ENCODE measurements around the gene NIT1. TPM values are rescaled to one million over a fixed set of nuclear protein-coding genes. Genes with fewer than 3 reads are reported as not detected.
A peak's percentile ranks its signal among the peaks of the same experiment; 100 is the strongest.

NIT1 gene
- total RNA-seq, 4 donors from 2014 or later, result 36.4 to 50.4 (median 47.9) TPM

DNA sequence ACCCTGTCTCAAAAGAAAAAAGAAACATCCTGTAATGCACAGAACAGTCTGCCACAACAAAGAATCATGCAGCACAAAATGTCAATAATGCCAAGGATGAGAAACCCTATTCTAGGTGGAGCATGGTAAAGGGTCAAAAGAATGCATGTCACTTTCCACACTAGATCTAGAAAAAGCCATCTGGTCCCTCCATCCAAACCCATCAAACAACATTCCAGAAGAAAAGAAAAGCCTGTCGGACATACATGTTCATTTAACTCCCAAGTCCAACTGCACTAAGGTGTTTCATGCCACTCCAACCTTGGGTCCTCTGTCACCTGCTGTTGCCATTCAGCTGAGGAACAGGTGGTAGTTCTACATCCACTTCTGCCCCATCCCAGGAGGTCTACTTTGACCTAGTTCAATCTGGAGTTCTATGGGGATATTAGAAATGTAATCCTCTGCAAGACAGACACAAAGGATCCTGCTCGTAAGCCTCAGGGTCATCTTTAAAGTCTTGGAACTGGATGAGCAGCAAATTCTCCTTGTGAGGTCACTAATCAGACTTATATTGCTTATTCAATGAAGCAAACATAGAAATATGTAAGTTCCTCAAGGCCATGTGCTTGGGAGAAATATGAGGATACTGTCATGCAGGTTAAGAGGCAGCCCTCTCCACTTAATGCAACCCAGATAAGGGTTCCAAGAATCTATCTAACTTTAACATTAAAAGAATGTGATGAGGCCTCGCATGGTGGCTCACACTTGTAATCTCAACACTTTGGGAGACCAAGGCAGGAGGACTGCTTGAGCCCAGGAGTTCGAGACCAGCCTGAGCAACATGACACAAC is 10.9 kb downstream of the NIT1 start:
- Histone ChIP-seq H3K9me3 (no peaks in the 10 kb centered on the region), H3K27me3 (no peaks in the 10 kb centered on the region), H3K27ac (no peak overlapping the region), H3K36me3 (peaks cover 18 to 19% of the 10 kb centered on the region in 2 donors), H3K4me1 (peaks cover 15 to 22% of the 10 kb centered on the region in 2 donors), H3K4me3 (replicated peaks in 1 of 3) (no peak overlapping the region)
- no peak for TF ChIP-seq POLR2A (IDR thresholded peaks at IDR 0.05)
- TF ChIP-seq, protein P1, sequence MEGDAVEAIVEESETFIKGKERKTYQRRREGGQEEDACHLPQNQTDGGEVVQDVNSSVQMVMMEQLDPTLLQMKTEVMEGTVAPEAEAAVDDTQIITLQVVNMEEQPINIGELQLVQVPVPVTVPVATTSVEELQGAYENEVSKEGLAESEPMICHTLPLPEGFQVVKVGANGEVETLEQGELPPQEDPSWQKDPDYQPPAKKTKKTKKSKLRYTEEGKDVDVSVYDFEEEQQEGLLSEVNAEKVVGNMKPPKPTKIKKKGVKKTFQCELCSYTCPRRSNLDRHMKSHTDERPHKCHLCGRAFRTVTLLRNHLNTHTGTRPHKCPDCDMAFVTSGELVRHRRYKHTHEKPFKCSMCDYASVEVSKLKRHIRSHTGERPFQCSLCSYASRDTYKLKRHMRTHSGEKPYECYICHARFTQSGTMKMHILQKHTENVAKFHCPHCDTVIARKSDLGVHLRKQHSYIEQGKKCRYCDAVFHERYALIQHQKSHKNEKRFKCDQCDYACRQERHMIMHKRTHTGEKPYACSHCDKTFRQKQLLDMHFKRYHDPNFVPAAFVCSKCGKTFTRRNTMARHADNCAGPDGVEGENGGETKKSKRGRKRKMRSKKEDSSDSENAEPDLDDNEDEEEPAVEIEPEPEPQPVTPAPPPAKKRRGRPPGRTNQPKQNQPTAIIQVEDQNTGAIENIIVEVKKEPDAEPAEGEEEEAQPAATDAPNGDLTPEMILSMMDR (IDR thresholded peaks at IDR 0.05), result no peak
- WGBS, 2 donors, result 95 to 97% methylated on average over 4 of the region's 4 CpGs
- intact Hi-C loops (cut with DNase I), result no loop called here
- no peak for DNase-seq

DNA sequence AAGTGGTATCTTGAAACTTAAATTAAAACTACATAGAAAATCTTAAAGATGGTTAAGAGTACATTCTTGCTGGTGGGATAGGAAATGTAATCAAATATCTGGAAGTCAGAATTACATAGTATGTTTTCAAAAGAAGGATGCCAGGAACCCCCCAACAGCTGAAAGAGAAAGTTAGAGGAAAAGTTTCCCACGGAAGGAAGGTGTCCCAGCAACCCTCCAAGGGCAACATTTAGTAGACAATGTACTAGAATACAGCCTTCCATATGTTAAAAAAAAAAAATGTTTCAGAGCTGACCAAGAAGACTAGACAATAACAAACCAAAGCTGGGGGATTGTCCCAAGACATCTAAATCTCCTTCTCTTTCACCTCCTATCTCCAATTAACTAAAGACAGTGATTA is 12.4 kb downstream of the NIT1 start:
- no peaks in the 10 kb centered on the region for H3K27me3 ChIP-seq
- intact Hi-C loops (cut with DNase I), result no loop called here
- TF ChIP-seq POLR2A (IDR thresholded peaks at IDR 0.05), result no peak
- TF ChIP-seq, protein P1 (IDR thresholded peaks at IDR 0.05), result no peak
- DNase-seq, result no peak
- no peak overlapping the region for H3K4me3 ChIP-seq (replicated peaks in 1 of 3)
- WGBS, 2 donors, result 61 to 65% methylated on average over 1 of the region's 1 CpG
- peaks cover 10% of the 10 kb centered on the region in 2 donors for H3K36me3 ChIP-seq
- H3K9me3 ChIP-seq, result no peaks in the 10 kb centered on the region
- H3K4me1 ChIP-seq, result peaks cover 20 to 28% of the 10 kb centered on the region in 2 donors
- no peak overlapping the region for H3K27ac ChIP-seq

DNA sequence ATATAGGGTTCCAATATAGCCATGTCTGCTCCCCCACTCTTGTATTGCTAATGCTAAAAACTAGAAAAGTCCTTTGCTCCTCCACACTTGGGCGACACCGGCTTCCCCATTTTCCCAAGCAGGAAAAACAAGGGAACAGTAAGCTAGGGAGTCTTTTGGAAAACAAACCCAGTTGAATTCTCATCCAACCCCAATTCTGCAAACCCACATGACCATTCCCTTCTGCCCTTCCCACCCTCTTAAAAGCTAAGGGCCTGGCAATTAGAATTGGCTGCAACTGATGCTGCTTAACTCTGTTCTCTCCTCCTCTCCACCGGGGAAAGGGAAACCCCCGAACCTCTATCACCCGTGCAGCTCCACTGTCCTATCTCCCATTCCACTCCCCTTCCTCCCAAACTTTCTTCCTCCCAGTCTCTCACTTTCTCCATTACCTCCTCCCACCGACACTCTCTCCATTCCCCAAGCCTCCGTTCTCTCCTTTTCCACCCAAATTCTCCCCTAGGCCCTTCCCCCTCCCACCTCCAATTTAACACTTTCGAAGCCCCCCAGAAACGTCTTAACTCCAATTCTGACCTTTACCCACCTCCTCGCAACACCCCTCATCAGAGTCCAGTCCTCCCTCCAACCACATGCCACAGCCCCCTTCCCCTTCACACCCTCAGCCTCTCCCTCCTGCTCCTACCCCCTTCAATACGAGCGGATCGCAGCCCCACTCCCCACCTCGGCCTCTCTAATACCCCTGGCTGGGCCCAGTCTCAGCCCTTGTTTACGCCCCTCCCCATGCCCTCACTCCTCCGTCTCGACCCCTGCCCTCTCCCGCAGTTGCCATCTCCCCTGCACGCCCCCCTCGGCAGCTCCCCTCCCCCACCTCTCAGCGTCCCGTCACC is 13.9 kb downstream of the NIT1 start:
- intact Hi-C loops (cut with DNase I), result no loop called here
- 2 to 3% methylated on average over 22 of the region's 22 CpGs for WGBS, 2 donors
- TF ChIP-seq POLR2A (IDR thresholded peaks at IDR 0.05), result peak in 1 of 2 donors; percentile 12
- TF ChIP-seq, protein P1 (IDR thresholded peaks at IDR 0.05), result no peak
- Histone ChIP-seq H3K4me1 (peaks cover 20 to 28% of the 10 kb centered on the region in 2 donors), H3K36me3 (peaks cover 10% of the 10 kb centered on the region in 2 donors), H3K9me3 (no peaks in the 10 kb centered on the region), H3K27ac (peak overlapping the region; percentile 86 to 98 (median 89)), H3K4me3 (replicated peaks in 1 of 3) (peak overlapping the region; percentile 55 to 82 (median 72)), H3K27me3 (no peaks in the 10 kb centered on the region)
- peak; percentile 31 to 35 for DNase-seq

DNA sequence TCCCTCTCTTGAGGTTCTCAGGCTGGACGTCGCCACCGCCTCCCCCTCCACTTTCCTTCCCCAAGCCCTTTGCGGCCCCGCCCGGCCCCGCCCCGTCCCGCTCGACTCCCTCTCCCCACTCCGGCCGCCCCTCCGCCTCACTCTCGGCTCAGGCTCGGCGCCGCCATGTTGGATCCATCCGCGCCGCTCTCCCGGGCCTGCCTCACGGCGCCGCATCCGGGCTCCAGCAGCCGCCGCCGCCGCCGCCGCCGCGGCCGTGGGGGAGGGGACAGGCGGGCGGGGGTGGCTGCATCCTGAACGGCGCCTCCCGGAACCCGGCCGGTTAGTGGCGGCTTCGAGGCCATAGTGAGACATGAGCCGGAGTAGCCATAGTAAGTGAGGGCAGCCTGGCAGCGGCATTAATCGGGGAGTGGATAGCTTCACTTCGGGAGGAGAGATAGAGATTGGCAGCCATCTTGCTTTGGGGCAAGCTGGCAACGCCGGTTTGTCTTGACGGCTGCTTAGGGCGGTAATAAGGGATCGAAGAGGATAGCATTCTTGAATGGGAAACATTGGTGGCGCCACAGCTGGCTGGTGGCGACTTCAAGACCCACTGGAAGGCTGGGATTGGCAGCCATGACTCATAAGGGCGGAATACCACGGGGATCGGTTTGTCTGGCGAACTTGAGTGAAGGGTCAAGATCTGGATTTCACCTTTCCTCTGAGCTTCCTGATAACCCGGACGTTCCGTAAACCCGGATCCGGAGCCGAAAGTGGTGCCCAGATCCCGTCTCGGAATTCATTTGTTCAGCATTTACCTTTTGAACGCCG is 14.7 kb downstream of the NIT1 start, which contains the start of gene DEDD:
TSS of gene DEDD (minus strand) at position 258 of the 810 bp plus-strand sequence. CDS start 8,205 bp downstream, outside the sequence.
- H3K4me3 ChIP-seq (replicated peaks in 1 of 3), result peak within 1 kb of the TSS; percentile 55 to 82 (median 72)
- H3K9me3 ChIP-seq, result no peaks in the 10 kb centered on the region
- 0% methylated on average over 26 to 35 of the region's 68 CpGs for WGBS, 2 donors
- H3K36me3 ChIP-seq, result peaks cover 6 to 9% of the 10 kb centered on the region in 2 donors
- intact Hi-C loops (cut with DNase I), result no loop called here
- peaks cover 20 to 28% of the 10 kb centered on the region in 2 donors for H3K4me1 ChIP-seq
- TF ChIP-seq, protein P1 (IDR thresholded peaks at IDR 0.05), result peak in 1 of 6 experiments; percentile 16
- TF ChIP-seq POLR2A (IDR thresholded peaks at IDR 0.05), result peak in 1 of 2 donors; percentile 54
- no peaks in the 10 kb centered on the region for H3K27me3 ChIP-seq
- H3K27ac ChIP-seq, result peak within 1 kb of the TSS; percentile 86 to 98 (median 89)
- DNase-seq, result peak; percentile 96

All from thyroid gland (tissue), 4 donors.